CD14-positive monocyte (primary cell): ENCODE data around the gene PTBP2. TPM values are rescaled to one million over a fixed set of nuclear protein-coding genes. Genes with fewer than 3 reads are reported as not detected.

Source experiments
- DNase-seq, 3 donors: peaks; one replicate each; pipeline ENCODE4 v3.0.0-alpha.2; 2011 to 2022
- H2AFZ ChIP-seq: 2 replicates; pipeline ENCODE4 v1.6.0; 2012; ENCODE audit warnings: mild to moderate bottlenecking, low read depth, low read length, inconsistent platforms; ENCODE audit not compliant: insufficient read depth, poor library complexity, severe bottlenecking
- H3K27ac ChIP-seq, 2 donors: 1 replicate in 1 of 2; 2 replicates in 1 of 2; pipeline ENCODE4 v1.5.1; 2012 to 2013; ENCODE audit warnings: low read length in 2 of 2, control low read depth in 1 of 2, inconsistent platforms in 1 of 2, low read depth in 1 of 2, mild to moderate bottlenecking in 1 of 2
- H3K27me3 ChIP-seq, 2 donors: one replicate each; pipeline versions ENCODE4 v1.6.0 to v1.6.1; 2011 to 2013; ENCODE audit warnings: low read length in 2 of 2; ENCODE audit not compliant: control insufficient read depth in 2 of 2, insufficient read depth in 2 of 2
- H3K36me3 ChIP-seq, 2 donors: replicated peaks in 1 of 2; 1 replicate in 1 of 2; 2 replicates in 1 of 2; pipeline versions ENCODE4 v1.5.1 to v1.6.1; 2012 to 2013; ENCODE audit warnings: low read length in 2 of 2, control low read depth in 1 of 2, inconsistent platforms in 1 of 2, mild to moderate bottlenecking in 1 of 2; ENCODE audit not compliant: insufficient read depth in 2 of 2, control insufficient read depth in 1 of 2
- H3K4me1 ChIP-seq, 2 donors: 1 replicate in 1 of 2; 2 replicates in 1 of 2; pipeline versions ENCODE4 v1.5.1 to v1.6.1; 2012 to 2013; ENCODE audit warnings: low read length in 2 of 2, control low read depth in 1 of 2, inconsistent platforms in 1 of 2, mild to moderate bottlenecking in 1 of 2, moderate library complexity in 1 of 2; ENCODE audit not compliant: insufficient read depth in 2 of 2, control insufficient read depth in 1 of 2
- H3K4me2 ChIP-seq: replicated peaks from 2 replicates; pipeline ENCODE3; 2012; ENCODE audit warnings: low read length, moderate library complexity, mild to moderate bottlenecking; ENCODE audit not compliant: poor library complexity, severe bottlenecking; ENCODE audit errors: extremely low read depth
- H3K4me3 ChIP-seq, 3 experiments: fragments of 200-600 bp in 1 of 3; sonication (generic) in 1 of 3; replicated peaks in 1 of 3; 1 replicate in 2 of 3; 2 replicates in 1 of 3; pipeline ENCODE4 v1.5.1; 2011 to 2013; ENCODE audit warnings: low read length in 3 of 3, mild to moderate bottlenecking in 3 of 3, control low read depth in 2 of 3, low read depth in 2 of 3, inconsistent platforms in 1 of 3, moderate library complexity in 1 of 3
- H3K79me2 ChIP-seq: 2 replicates; pipeline ENCODE4 v1.6.0; 2012; ENCODE audit warnings: mild to moderate bottlenecking, control low read depth, inconsistent platforms, low read length, moderate library complexity; ENCODE audit not compliant: insufficient read depth
- H3K9ac ChIP-seq: 2 replicates; pipeline ENCODE4 v1.6.0; 2017; ENCODE audit warnings: low read length, mild to moderate bottlenecking; ENCODE audit not compliant: insufficient read depth, poor library complexity, severe bottlenecking
- H3K9me3 ChIP-seq, 2 donors: replicated peaks in 1 of 2; 1 replicate in 1 of 2; 2 replicates in 1 of 2; pipeline versions ENCODE4 v1.5.1 to v1.6.1; 2012 to 2013; ENCODE audit warnings: low read length in 2 of 2, control low read depth in 1 of 2; ENCODE audit not compliant: control insufficient read depth in 1 of 2, insufficient read depth in 1 of 2
- H4K20me1 ChIP-seq: 2 replicates; pipeline ENCODE4 v1.6.0; 2012; ENCODE audit warnings: mild to moderate bottlenecking, low read length, control low read depth, moderate library complexity; ENCODE audit not compliant: insufficient read depth
- H3K27ac Mint-ChIP-seq, 7 donors: one replicate each; pipeline ENCODE4 v1.8.0; 2020; ENCODE audit warnings: mild to moderate bottlenecking in 7 of 7, mixed read lengths in 7 of 7, moderate library complexity in 6 of 7, inconsistent platforms in 2 of 7
- H3K27me3 Mint-ChIP-seq, 3 donors: one replicate each; pipeline ENCODE4 v1.8.0; 2021 to 2022; ENCODE audit warnings: low read depth in 3 of 3, mild to moderate bottlenecking in 3 of 3, mixed read lengths in 3 of 3, moderate library complexity in 3 of 3, inconsistent platforms in 1 of 3
- H3K36me3 Mint-ChIP-seq, 2 donors: one replicate each; pipeline ENCODE4 v1.8.0; 2020; ENCODE audit warnings: mixed read lengths in 2 of 2, inconsistent platforms in 1 of 2, mild to moderate bottlenecking in 1 of 2
- H3K4me1 Mint-ChIP-seq: one replicate; pipeline ENCODE4 v1.8.0; 2020; ENCODE audit warnings: mild to moderate bottlenecking, mixed read lengths
- H3K4me3 Mint-ChIP-seq, 2 donors: one replicate each; pipeline ENCODE4 v1.8.0; 2020; ENCODE audit warnings: mild to moderate bottlenecking in 2 of 2, mixed read lengths in 2 of 2, moderate library complexity in 1 of 2
- H3K9me3 Mint-ChIP-seq, 7 donors: one replicate each; pipeline ENCODE4 v1.8.0; 2020 to 2022; ENCODE audit warnings: mixed read lengths in 7 of 7, mild to moderate bottlenecking in 6 of 7, moderate library complexity in 6 of 7, inconsistent platforms in 2 of 7
- CTCF ChIP-seq: fragments of 200-600 bp; IDR thresholded peaks from one replicate; pipeline ENCODE4 v1.8.0; 2022; ENCODE audit warnings: antibody characterized with exemption, mild to moderate bottlenecking
- WGBS: methylation state at CpG from one replicate; pipeline ENCODE4 v1.1.5; 2013; ENCODE audit warnings: missing lambda C conversion rate; ENCODE audit not compliant: insufficient coverage; 5-methylcytosine and 5-hydroxymethylcytosine counted together
- intact Hi-C, 2 donors: fragments of 100-400 bp; cut with micrococcal nuclease; formaldehyde crosslinking; loops; one replicate each; pipeline versions ENCODE4 v1.15.0 to v1.15.1; 2023
- polyA plus RNA-seq, 3 donors: library from polyadenylated mRNA; depleted of rRNA in 1 of 3; unstranded in 2 of 3; stranded (reverse) in 1 of 3; fragments of 300-500 nt in 2 of 3; fragments of >200 nt in 1 of 3; fragmentation: Illumina TruSeq in 2 of 3; gene quantifications; 1 replicate in 2 of 3; 2 replicates in 1 of 3; pipeline ENCODE4 v1.2.3, GENCODE V29; 2012 to 2021

PTBP2 gene
- polyA plus RNA-seq, 3 donors, result 0.52 to 18.2 (median 1.2) TPM

DNA sequence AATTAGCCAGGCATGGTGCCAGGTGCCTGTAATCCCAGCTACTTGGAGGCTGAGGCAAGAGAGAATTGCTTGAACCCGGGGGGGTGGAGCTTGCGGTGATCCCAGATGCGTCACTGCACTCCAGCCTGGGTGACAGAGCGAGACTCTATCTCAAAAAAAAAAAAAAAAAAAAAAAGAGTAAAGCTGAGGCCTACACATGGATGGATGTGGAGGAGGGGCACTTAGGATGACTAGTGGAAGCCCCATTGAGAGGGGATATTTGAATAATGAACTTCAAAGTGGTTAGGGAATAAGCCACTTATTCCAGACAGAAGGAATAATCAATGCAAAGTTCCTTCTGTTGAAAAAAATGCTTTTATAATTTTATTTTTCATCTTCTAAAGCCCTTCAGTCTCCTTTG, 51.4 kb downstream of the PTBP2 start:
- Mint-ChIP-seq H3K4me1 (no peaks in the 10 kb centered on the region), H3K27ac (peak overlapping the region in 1 of 7 donors; percentile 25), H3K4me3 (no peak overlapping the region), H3K36me3 (peaks cover 43 to 49% of the 10 kb centered on the region in 2 donors), H3K27me3 (no peaks in the 10 kb centered on the region), H3K9me3 (no peaks in the 10 kb centered on the region)
- no peaks in the 10 kb centered on the region for H3K27me3 ChIP-seq
- no peak overlapping the region for H3K4me3 ChIP-seq
- H3K4me2 ChIP-seq, result no peak overlapping the region
- intact Hi-C loops, result no loop called here
- TF ChIP-seq CTCF, result no peak
- H3K36me3 ChIP-seq, result peaks cover 30 to 74% of the 10 kb centered on the region in 2 donors
- no peak overlapping the region for H2AFZ ChIP-seq
- H3K79me2 ChIP-seq, result no peaks in the 10 kb centered on the region
- no peak for DNase-seq
- WGBS, result no CpG with 5 or more reads among the region's 4 CpGs
- no peaks in the 10 kb centered on the region for H3K4me1 ChIP-seq
- peaks cover 3% of the 10 kb centered on the region for H4K20me1 ChIP-seq
- no peak overlapping the region for H3K27ac ChIP-seq
- H3K9me3 ChIP-seq, result no peaks in the 10 kb centered on the region
- H3K9ac ChIP-seq, result no peak overlapping the region

GRCh38 chr1:96782206-96782605, 60.6 kb downstream of the PTBP2 start:
- Histone ChIP-seq H3K9me3 (no peaks in the 10 kb centered on the region), H3K36me3 (peaks cover 83 to 93% of the 10 kb centered on the region in 2 donors), H4K20me1 (no peaks in the 10 kb centered on the region), H3K27ac (no peak overlapping the region), H2AFZ (no peak overlapping the region), H3K9ac (no peak overlapping the region), H3K4me1 (no peaks in the 10 kb centered on the region), H3K27me3 (no peaks in the 10 kb centered on the region), H3K4me2 (no peak overlapping the region), H3K79me2 (no peaks in the 10 kb centered on the region), H3K4me3 (no peak overlapping the region)
- H3K4me1 Mint-ChIP-seq, result no peaks in the 10 kb centered on the region
- no peak overlapping the region for H3K4me3 Mint-ChIP-seq
- intact Hi-C loops, result no loop called here
- H3K36me3 Mint-ChIP-seq, result peaks cover 32 to 54% of the 10 kb centered on the region in 2 donors
- TF ChIP-seq CTCF, result no peak
- DNase-seq, result no peak
- H3K9me3 Mint-ChIP-seq, result peaks cover 0 to 2% (median 0%) of the 10 kb centered on the region in 7 donors
- no peak overlapping the region for H3K27ac Mint-ChIP-seq
- H3K27me3 Mint-ChIP-seq, result no peaks in the 10 kb centered on the region
